HG03354 (cell line): ENCODE data around the gene KLK12.

Experiments
- ATAC-seq: cut with Tn5 transposase; IDR thresholded peaks from one replicate; pipeline ENCODE4 v1.9.1; 2021; ENCODE audit warnings: mild to moderate bottlenecking; ENCODE audit not compliant: unreplicated experiment, poor library complexity, severe bottlenecking

The KLK12 gene, protein sequence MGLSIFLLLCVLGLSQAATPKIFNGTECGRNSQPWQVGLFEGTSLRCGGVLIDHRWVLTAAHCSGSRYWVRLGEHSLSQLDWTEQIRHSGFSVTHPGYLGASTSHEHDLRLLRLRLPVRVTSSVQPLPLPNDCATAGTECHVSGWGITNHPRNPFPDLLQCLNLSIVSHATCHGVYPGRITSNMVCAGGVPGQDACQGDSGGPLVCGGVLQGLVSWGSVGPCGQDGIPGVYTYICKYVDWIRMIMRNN

GRCh38 chr19:51034704-51035103 lies at the start of gene KLK12:
KLK12 (minus strand) TSS chr19:51035002; CDS start chr19:51034621, 381 bp downstream.
- ATAC-seq: no peak

DNA sequence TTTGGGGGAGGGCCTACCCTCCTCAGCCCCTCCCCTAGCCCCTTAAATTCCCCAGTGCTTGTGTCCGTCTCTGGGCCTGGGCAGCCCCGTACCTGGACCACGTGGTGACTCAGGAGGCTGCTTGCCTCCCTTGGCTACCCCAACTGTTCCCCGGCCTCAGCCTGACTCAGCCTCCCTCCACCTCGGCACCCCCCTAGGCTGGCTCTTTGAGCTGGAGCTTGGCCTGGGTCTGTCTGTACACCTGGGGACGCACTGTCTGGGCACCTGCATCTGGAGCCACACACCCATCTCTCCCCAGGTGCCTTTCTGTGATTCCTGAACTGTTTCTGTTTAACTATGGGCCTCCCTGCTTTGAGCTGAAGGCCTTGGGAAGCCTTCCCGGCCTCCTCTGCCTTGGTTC lies 49.7 kb upstream of the KLK12 start:
- no peak for ATAC-seq

DNA sequence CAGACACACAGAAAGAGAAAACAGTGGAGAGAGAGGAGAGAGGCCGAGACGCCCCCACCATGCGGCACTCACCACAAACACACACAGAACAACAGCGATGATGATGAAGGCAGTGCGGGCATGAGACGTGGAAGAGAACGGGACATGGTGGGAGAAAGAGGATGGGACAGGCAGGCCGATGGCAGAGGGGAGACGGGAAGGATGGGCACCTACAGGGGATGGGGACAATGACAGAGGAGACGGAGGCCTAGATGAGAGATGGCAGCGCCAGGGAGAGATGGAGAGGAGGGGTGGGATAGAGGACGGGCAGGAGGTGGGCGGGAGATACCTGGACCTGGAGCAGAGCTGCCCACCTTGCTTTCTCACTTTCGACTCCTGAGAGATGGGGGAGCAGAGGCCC lies 49.0 kb upstream of the KLK12 start:
- no peak for ATAC-seq

DNA sequence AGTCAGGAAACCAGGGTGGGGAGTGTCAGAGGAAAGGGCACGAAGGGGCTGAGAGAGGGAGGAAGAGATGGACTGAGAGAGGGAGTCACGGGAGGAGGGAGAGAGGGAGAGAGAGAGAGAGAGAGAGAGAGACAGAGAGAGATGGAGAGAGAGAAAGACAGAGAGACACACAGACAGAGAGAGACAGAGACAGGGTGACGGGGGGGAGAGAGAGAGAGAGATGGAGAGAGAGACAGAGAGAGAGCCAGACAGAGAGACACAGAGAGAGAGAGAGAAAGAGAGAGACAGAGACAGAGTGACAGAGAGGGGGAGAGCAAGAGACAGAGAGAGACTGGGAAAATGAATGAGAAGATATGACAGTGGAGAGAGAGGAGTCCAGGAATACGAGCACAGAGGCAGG lies 48.4 kb upstream of the KLK12 start:
- ATAC-seq: no peak

GRCh38 chr19:51082611-51083010 lies 47.8 kb upstream of the KLK12 start, which contains the start of gene KLK14:
KLK14 (minus strand) TSS chr19:51082887; CDS start chr19:51082614, 273 bp downstream.
- ATAC-seq: no peak

- no peak for ATAC-seq
Measured at GRCh38 chr19:51081476-51081875, 46.7 kb upstream of the KLK12 start.

- no peak for ATAC-seq
Measured at GRCh38 chr19:51079481-51080110, 44.8 kb upstream of the KLK12 start.

- no peak for ATAC-seq
Measured at GRCh38 chr19:51078731-51079130, 43.9 kb upstream of the KLK12 start.

DNA sequence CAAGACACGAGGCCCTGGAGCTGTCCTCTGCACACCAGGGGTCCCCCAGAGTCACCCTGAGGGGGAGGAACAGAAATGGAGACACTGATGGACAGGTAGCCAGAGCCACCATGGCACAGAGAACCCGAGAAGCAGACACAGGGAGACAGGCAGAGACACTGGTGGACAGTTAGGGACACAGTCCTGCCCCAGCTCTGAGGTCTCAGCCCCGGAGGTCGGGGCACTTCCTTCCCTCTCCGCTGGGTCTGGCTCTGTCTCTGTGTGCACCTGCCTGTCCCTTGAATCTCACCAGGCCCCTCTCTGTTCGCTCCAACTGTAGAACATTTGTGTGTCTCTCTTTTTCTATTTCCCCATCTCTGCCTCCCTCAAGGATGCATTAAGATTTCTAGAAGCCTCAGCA lies 43.3 kb upstream of the KLK12 start:
- no peak for ATAC-seq

GRCh38 chr19:51076631-51077213 lies 41.9 kb upstream of the KLK12 start:
- no peak for ATAC-seq

DNA sequence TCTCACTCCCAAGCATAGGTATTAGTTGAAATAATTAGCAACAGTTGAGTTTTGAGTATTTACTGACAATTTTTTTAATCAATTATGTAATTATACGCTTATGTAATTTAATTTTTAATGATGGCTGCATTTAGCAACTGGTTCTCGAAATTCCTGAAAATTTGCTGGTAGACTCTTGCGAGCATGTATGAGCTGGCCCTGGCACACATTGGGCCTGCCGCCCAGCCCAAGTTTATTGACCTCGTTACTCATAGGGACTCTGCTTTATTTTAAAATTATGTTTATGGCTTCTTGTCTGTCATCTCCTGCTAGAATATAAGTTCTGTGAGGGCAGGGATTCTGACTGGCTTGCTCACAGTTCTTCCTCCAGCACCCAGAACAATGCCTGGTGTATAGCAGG lies 41.2 kb upstream of the KLK12 start:
- no peak for ATAC-seq

GRCh38 chr19:51071095-51071405 lies 36.2 kb upstream of the KLK12 start:
- ATAC-seq: no peak

DNA sequence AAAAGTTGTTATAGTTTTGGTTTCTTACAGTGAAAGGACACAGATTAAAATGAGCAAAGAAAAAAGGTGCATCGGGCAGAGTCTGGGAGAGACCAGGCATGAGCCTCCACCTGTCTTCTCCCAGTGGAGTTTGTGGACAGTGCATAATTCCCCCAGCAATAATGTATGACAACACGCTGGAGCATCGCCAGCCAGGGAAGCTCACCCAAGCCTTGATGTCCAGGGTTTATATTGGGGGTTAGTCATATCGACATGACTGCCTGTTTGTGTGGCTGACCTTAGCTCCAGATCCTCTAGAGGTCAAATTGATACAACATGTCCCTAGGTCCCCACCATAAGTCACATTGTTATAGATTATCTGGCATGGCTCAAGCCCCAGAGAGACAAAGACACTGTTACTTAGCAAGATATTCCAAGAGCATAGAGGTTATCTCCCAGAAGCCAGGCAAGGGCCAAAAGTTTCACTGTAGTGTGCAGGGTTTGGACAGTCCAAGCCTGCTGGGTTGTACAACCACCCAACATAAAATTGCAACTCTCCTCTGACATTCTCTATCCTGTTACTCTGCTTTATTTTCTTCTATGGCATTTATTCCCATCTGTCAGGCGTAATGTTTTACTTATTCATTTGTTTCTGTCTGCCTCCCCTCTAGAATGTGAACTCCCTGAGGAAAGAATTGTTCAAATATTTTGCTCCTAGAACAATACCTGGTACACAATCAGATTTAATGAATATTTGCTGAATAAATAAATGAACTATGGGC lies 35.7 kb upstream of the KLK12 start:
- ATAC-seq: no peak

GRCh38 chr19:51066393-51067186 lies 31.8 kb upstream of the KLK12 start:
- no peak for ATAC-seq

- no peak for ATAC-seq
Measured at GRCh38 chr19:51065221-51065960, 30.6 kb upstream of the KLK12 start.

GRCh38 chr19:51064534-51065220 lies 29.9 kb upstream of the KLK12 start, which contains the start of gene KLK13:
KLK13 (minus strand) TSS chr19:51065092; CDS start chr19:51065067, 25 bp downstream.
- ATAC-seq: no peak

DNA sequence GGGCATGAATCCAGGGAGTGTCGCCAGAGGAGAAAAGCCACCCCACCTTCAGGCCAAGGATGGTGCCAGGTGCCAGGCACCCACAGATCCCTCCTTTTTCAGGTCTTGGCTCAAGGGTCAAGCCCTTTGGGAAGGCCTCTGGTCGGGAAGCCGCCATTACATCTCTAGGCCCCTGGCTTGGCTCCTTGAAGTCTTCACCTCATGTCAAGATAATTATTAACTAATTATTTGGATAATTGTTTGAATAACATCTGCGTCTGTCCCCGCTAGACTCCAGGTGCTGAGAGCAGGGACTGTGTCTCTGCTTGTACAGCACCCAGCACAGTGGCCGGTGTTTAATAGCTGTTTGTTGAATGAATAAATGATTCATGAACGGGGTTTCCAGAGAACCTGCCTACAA lies 28.9 kb upstream of the KLK12 start:
- ATAC-seq: no peak

DNA sequence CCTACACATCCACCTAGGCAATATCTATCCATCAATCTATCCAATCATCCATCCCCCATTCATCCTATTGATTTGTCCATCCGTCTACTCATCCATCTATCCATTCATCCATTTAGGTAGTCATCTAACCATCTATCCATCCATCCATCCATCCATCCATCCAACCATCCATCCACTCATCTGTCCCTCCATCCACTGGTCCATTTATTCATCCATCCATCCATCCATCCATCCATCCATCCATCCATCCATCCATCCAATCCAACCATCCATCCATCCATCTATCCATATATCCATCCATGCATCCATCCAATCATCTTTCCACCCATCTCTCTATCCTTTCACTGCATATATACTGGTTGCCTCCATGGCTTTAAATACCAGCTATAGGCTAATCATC lies 26.2 kb upstream of the KLK12 start:
- no peak for ATAC-seq

GRCh38 chr19:51060336-51060735 lies 25.5 kb upstream of the KLK12 start:
- ATAC-seq: no peak
